ENCODE data around the gene CROCC2. TPM values are rescaled to one million over a fixed set of nuclear protein-coding genes. Genes with fewer than 3 reads are reported as not detected.

CROCC2 gene
- total RNA-seq, 1 donor from 2014 or later: 0.49 TPM

- H3K27me3 ChIP-seq: no peaks in the 10 kb centered on the region
- no peaks in the 10 kb centered on the region for H3K4me1 ChIP-seq
- no peak overlapping the region for H3K27ac ChIP-seq
- no peak for DNase-seq (ENCODE audit: extremely low spot score in 2 of 2)
- H3K4me3 ChIP-seq: no peak overlapping the region
- no peaks in the 10 kb centered on the region for H3K36me3 ChIP-seq
- no peaks in the 10 kb centered on the region for H3K9me3 ChIP-seq
- intact Hi-C loops (cut with DNase I): no loop called here
- TF ChIP-seq CTCF (IDR thresholded peaks at IDR 0.05): no peak
- TF ChIP-seq POLR2AphosphoS5 (IDR thresholded peaks at IDR 0.05; ENCODE audit: insufficient read depth in 1 of 2, low read depth in 1 of 2): no peak
- TF ChIP-seq POLR2A (IDR thresholded peaks at IDR 0.05): no peak
Measured at GRCh38 chr2:240886023-240886565, 20.0 kb upstream of the CROCC2 start.

DNA sequence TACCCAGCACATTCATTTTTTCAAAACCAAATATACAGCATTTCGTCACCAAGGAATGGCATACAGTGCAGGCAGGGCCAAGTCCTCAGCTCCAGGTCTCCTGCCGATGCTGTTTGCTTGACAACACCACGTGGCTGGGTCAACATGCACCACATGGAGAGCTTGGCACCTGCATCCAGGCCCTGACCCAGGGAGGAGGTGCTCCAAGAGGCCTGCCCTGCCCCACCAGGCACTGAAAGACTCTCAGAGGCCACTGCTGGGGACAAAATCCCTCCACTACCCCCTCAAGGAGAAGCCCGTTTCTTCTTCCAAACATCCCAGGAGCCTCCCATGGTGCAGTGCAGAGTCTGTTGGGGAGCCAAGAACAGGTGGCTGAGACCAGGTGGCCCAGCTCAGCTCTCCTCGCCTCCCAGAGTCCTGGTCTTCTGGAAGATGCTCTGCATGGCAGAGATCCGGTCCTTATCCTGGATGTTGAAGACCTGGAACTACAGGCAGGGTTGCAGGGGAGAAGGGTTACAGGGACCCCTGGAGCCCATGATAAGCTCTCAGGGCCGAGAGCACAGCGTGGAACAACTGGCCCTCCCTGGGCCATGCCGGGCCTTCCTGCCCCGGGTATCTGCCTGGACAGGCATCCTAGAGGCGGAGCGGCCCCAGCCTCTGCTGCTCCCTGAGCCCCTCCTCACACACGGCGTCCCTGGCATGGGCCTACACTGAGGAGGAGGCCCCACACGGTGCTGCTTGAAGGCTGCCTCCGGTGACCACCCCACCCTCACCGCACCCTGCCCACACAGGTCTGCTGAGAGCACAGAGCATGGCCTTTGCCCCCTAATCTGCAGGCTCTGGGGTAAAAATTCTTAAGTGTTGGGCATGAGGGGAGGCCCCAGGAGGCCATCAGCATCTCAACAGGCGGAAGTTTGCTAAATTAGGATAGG is 19.2 kb upstream of the CROCC2 start:
- H3K4me1 ChIP-seq: no peaks in the 10 kb centered on the region
- no peaks in the 10 kb centered on the region for H3K9me3 ChIP-seq
- H3K4me3 ChIP-seq: no peak overlapping the region
- intact Hi-C loops (cut with DNase I): no loop called here
- no peak for DNase-seq (ENCODE audit: extremely low spot score in 2 of 2)
- H3K27me3 ChIP-seq: no peaks in the 10 kb centered on the region
- TF ChIP-seq CTCF (IDR thresholded peaks at IDR 0.05) (no peak), POLR2AphosphoS5 (IDR thresholded peaks at IDR 0.05; ENCODE audit: insufficient read depth in 1 of 2, low read depth in 1 of 2) (no peak), POLR2A (IDR thresholded peaks at IDR 0.05) (no peak)
- no peaks in the 10 kb centered on the region for H3K36me3 ChIP-seq
- no peak overlapping the region for H3K27ac ChIP-seq

GRCh38 chr2:240887631-240888030 is 18.5 kb upstream of the CROCC2 start:
- no peaks in the 10 kb centered on the region for H3K4me1 ChIP-seq
- H3K27me3 ChIP-seq: no peaks in the 10 kb centered on the region
- H3K36me3 ChIP-seq: no peaks in the 10 kb centered on the region
- intact Hi-C loops (cut with DNase I): no loop called here
- TF ChIP-seq CTCF (IDR thresholded peaks at IDR 0.05) (no peak), POLR2A (IDR thresholded peaks at IDR 0.05) (no peak), POLR2AphosphoS5 (IDR thresholded peaks at IDR 0.05; ENCODE audit: insufficient read depth in 1 of 2, low read depth in 1 of 2) (no peak)
- no peak overlapping the region for H3K4me3 ChIP-seq
- H3K27ac ChIP-seq: no peak overlapping the region
- no peaks in the 10 kb centered on the region for H3K9me3 ChIP-seq
- no peak for DNase-seq (ENCODE audit: extremely low spot score in 2 of 2)

DNA sequence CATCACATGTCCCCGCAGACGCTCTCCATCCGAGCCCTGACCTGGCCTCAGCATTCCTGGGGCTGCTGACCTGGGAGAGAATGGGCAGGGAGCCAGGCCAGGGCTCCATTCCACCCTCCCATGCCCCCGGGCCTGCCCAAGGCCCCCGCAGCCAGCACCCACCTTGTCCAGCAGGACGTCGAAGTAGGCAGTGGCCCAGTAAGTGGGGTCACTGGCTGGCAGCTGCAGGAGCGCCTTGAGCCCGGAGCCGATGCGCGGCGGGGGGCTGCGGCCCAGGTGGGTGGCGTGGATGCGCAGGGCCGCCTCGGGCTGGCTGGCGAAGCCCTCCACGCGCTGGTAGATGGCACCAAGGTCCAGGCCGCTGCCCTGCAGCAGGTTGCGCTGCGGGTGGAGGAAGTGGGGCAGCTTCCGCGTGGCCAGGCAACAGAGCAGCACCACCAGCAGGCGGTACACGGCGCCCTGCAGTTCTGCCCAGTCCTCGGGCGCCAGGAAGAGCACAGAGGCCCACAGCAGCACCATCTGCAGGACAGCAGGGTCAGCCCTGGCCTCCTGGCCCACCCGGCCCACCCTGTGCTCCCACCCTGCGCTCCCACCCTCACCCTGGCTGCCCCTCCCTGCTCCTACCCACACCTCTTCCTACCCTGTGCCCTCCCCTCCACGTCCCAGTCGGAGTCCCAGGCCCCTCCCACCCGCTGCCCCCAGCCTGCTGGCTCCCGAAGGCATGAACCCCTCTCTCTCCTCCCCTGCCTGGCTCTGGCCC is 17.8 kb upstream of the CROCC2 start:
- Histone ChIP-seq H3K4me3 (no peak overlapping the region), H3K4me1 (peaks cover 5% of the 10 kb centered on the region), H3K36me3 (no peaks in the 10 kb centered on the region), H3K27me3 (no peaks in the 10 kb centered on the region), H3K27ac (no peak overlapping the region), H3K9me3 (no peaks in the 10 kb centered on the region)
- no peak for DNase-seq (ENCODE audit: extremely low spot score in 2 of 2)
- intact Hi-C loops (cut with DNase I): no loop called here
- TF ChIP-seq CTCF (IDR thresholded peaks at IDR 0.05) (no peak), POLR2AphosphoS5 (IDR thresholded peaks at IDR 0.05; ENCODE audit: insufficient read depth in 1 of 2, low read depth in 1 of 2) (no peak), POLR2A (IDR thresholded peaks at IDR 0.05) (no peak)
